Keratinocyte (primary cell): Measurements from ENCODE around the gene FAM83B. TPM values are rescaled to one million over a fixed set of nuclear protein-coding genes. Genes with fewer than 3 reads are reported as not detected.

Experiments used
- DNase-seq: peaks from one replicate; pipeline ENCODE4 v3.0.0-alpha.2; 2011; ENCODE audit warnings: low read depth, missing footprints, low spot score
- FAIRE-seq: peaks from 2 replicates; lab custom pipeline; 2011; peaks lifted over from hg19 to GRCh38; lab: Jason Lieb, UNC
- H2AFZ ChIP-seq: 2 replicates; pipeline ENCODE4 v1.6.0; 2012; ENCODE audit warnings: low read length, control low read depth, inconsistent platforms; ENCODE audit not compliant: control insufficient read depth
- H3K27ac ChIP-seq: 2 replicates; pipeline ENCODE4 v1.5.1; 2011; ENCODE audit warnings: low read length; ENCODE audit not compliant: control insufficient read depth, insufficient read depth
- H3K27me3 ChIP-seq: 3 replicates; pipeline ENCODE4 v1.6.0; 2011; ENCODE audit warnings: low read length; ENCODE audit not compliant: control insufficient read depth, insufficient read depth; ENCODE audit errors: extremely low read depth
- H3K36me3 ChIP-seq, 2 experiments: 2 replicates in 1 of 2; 3 replicates in 1 of 2; pipeline ENCODE4 v1.5.1; 2011; ENCODE audit warnings: low read length in 2 of 2, mild to moderate bottlenecking in 1 of 2; ENCODE audit not compliant: control insufficient read depth in 2 of 2, insufficient read depth in 2 of 2; ENCODE audit errors: extremely low read depth in 1 of 2
- H3K4me1 ChIP-seq: 3 replicates; pipeline ENCODE4 v1.5.1; 2011; ENCODE audit warnings: low read length; ENCODE audit not compliant: control insufficient read depth, insufficient read depth; ENCODE audit errors: extremely low read depth
- H3K4me2 ChIP-seq: 3 replicates; pipeline ENCODE4 v1.6.0; 2011; ENCODE audit warnings: low read depth, low read length; ENCODE audit not compliant: control insufficient read depth, insufficient read depth; ENCODE audit errors: extremely low read depth
- H3K4me3 ChIP-seq, 3 experiments: fragments of 200-600 bp in 1 of 3; sonication (generic) in 1 of 3; 2 replicates in 2 of 3; 3 replicates in 1 of 3; pipeline ENCODE4 v1.5.1; 2011 to 2016; ENCODE audit warnings: low read length in 3 of 3, mild to moderate bottlenecking in 3 of 3, control low read depth in 2 of 3, inconsistent platforms in 1 of 3, low read depth in 1 of 3, mixed read lengths in 1 of 3, mixed run types in 1 of 3, moderate library complexity in 1 of 3; ENCODE audit not compliant: control insufficient read depth in 2 of 3, insufficient read depth in 2 of 3; ENCODE audit errors: extremely low read depth in 1 of 3
- H3K79me2 ChIP-seq: 2 replicates; pipeline ENCODE4 v1.6.0; 2012; ENCODE audit warnings: low read length; ENCODE audit not compliant: control insufficient read depth, insufficient read depth
- H3K9ac ChIP-seq: 3 replicates; pipeline ENCODE4 v1.6.0; 2011; ENCODE audit warnings: low read length; ENCODE audit not compliant: control insufficient read depth, insufficient read depth; ENCODE audit errors: extremely low read depth
- H3K9me1 ChIP-seq: 3 replicates; pipeline ENCODE4 v1.6.0; 2011; ENCODE audit warnings: low read length; ENCODE audit not compliant: control insufficient read depth, insufficient read depth; ENCODE audit errors: extremely low read depth
- H3K9me3 ChIP-seq: 2 replicates; pipeline ENCODE4 v1.5.1; 2012; ENCODE audit warnings: low read depth, low read length; ENCODE audit not compliant: control insufficient read depth
- H4K20me1 ChIP-seq: 3 replicates; pipeline ENCODE4 v1.6.0; 2011; ENCODE audit warnings: low read length; ENCODE audit not compliant: control insufficient read depth, insufficient read depth; ENCODE audit errors: extremely low read depth
- CTCF ChIP-seq, 3 experiments: IDR thresholded peaks in 1 of 3; conservative IDR thresholded peaks in 1 of 3; optimal IDR thresholded peaks in 1 of 3; 2 replicates in 2 of 3; 3 replicates in 1 of 3; pipeline versions ENCODE3 to v1.5.1; 2011; ENCODE audit warnings: low read length in 3 of 3, mild to moderate bottlenecking in 3 of 3, moderate library complexity in 2 of 3, control low read depth in 1 of 3, inconsistent platforms in 1 of 3; ENCODE audit not compliant: insufficient read depth in 2 of 3; ENCODE audit errors: extremely low read depth in 1 of 3
- EZH2 ChIP-seq: IDR thresholded peaks from one replicate; pipeline ENCODE4 v1.6.1; 2012; ENCODE audit warnings: inconsistent platforms, mild to moderate bottlenecking, low read length, moderate library complexity
- dilution Hi-C: fragments of 300-500 bp; cut with MboI; formaldehyde crosslinking; loops from one replicate; pipeline ENCODE4 v1.7.0; 2020; ENCODE audit warnings: low sequenced_read_pairs; ENCODE audit not compliant: extremely low pct_ligation_motif_present
- polyA plus RNA-seq, 5 experiments: library from polyadenylated mRNA; depleted of rRNA in 3 of 5; stranded (reverse) in 3 of 5; stranded (forward) in 1 of 5; unstranded in 1 of 5; fragments of >200 nt; gene quantifications; 1 replicate in 1 of 5; 2 replicates in 3 of 5; 3 replicates in 1 of 5; pipeline versions ENCODE4 v1.2.1 to v1.2.3, GENCODE V29; 2011 to 2012; ENCODE audit warnings: missing spikeins in 2 of 5, low read depth in 1 of 5, low replicate concordance in 1 of 5

FAM83B gene
- polyA plus RNA-seq, 1 donor (not counting 4 experiments of a cell fraction or from before 2014, with no cell fraction given) = 30.3 TPM

- FAIRE-seq (no peak), DNase-seq (no peak)
- Histone ChIP-seq H4K20me1 (no peaks in the 10 kb centered on the region), H3K79me2 (no peaks in the 10 kb centered on the region), H3K4me2 (no peak overlapping the region), H3K9ac (no peak overlapping the region), H3K4me3 (no peak overlapping the region), H2AFZ (no peak overlapping the region), H3K4me1 (no peaks in the 10 kb centered on the region), H3K9me1 (no peaks in the 10 kb centered on the region), H3K9me3 (no peaks in the 10 kb centered on the region), H3K27me3 (no peaks in the 10 kb centered on the region), H3K27ac (no peak overlapping the region), H3K36me3 (no peaks in the 10 kb centered on the region)
- TF ChIP-seq CTCF (optimal IDR thresholded peaks at IDR 0.05 in 1 of 3, IDR thresholded peaks at IDR 0.05 in 1 of 3, conservative IDR thresholded peaks at IDR 0.05 in 1 of 3; ENCODE audit: extremely low read depth in 1 of 3, insufficient read depth in 2 of 3, low read length in 3 of 3) = no peak
- no peak for TF ChIP-seq EZH2
- dilution Hi-C loops = no loop called here
Observed at GRCh38 chr6:54988576-54988975, 142.0 kb downstream of the FAM83B start.

GRCh38 chr6:54990001-54990400 lies 143.4 kb downstream of the FAM83B start:
- no peaks in the 10 kb centered on the region for H3K36me3 ChIP-seq
- H3K4me2 ChIP-seq = no peak overlapping the region
- no peaks in the 10 kb centered on the region for H3K79me2 ChIP-seq
- no peaks in the 10 kb centered on the region for H3K4me1 ChIP-seq
- H3K4me3 ChIP-seq = no peak overlapping the region
- H3K9me3 ChIP-seq = no peaks in the 10 kb centered on the region
- H4K20me1 ChIP-seq = no peaks in the 10 kb centered on the region
- H3K27ac ChIP-seq = no peak overlapping the region
- no peak for FAIRE-seq
- DNase-seq = no peak
- H3K9ac ChIP-seq = no peak overlapping the region
- H3K27me3 ChIP-seq = no peaks in the 10 kb centered on the region
- H2AFZ ChIP-seq = no peak overlapping the region
- H3K9me1 ChIP-seq = no peaks in the 10 kb centered on the region
- dilution Hi-C loops = no loop called here
- TF ChIP-seq EZH2 (no peak), CTCF (optimal IDR thresholded peaks at IDR 0.05 in 1 of 3, IDR thresholded peaks at IDR 0.05 in 1 of 3, conservative IDR thresholded peaks at IDR 0.05 in 1 of 3; ENCODE audit: extremely low read depth in 1 of 3, insufficient read depth in 2 of 3, low read length in 3 of 3) (no peak)
